ENCODE data around the gene HDAC4.
A peak's percentile ranks its signal among the peaks of the same experiment; 100 is the strongest.

Gene HDAC4

GRCh38 chr2:239369631-239370161 is 31.1 kb downstream of the HDAC4 start:
- peak overlapping the region; percentile 44 for H3K4me3 ChIP-seq (ENCODE audit: low read depth, low read length)
- no peak for TF ChIP-seq CTCF (IDR thresholded peaks at IDR 0.05; ENCODE audit: insufficient read depth, low read depth, low read length, missing control alignments)
- DNase-seq (ENCODE audit: low read depth): peak; percentile 87

GRCh38 chr2:239368906-239369552 is 31.8 kb downstream of the HDAC4 start:
- DNase-seq (ENCODE audit: low read depth): peak; percentile 35
- no peak for TF ChIP-seq CTCF (IDR thresholded peaks at IDR 0.05; ENCODE audit: insufficient read depth, low read depth, low read length, missing control alignments)
- H3K4me3 ChIP-seq (ENCODE audit: low read depth, low read length): peak overlapping the region; percentile 44; the same call in 1 of the 2 replicates

- no peak for DNase-seq (ENCODE audit: low read depth)
- no peak overlapping the region for H3K4me3 ChIP-seq (ENCODE audit: low read depth, low read length)
- no peak for TF ChIP-seq CTCF (IDR thresholded peaks at IDR 0.05; ENCODE audit: insufficient read depth, low read depth, low read length, missing control alignments)
Observed at GRCh38 chr2:239368321-239368720, 32.5 kb downstream of the HDAC4 start.

GRCh38 chr2:239366740-239367139 is 34.1 kb downstream of the HDAC4 start:
- H3K4me3 ChIP-seq (ENCODE audit: low read depth, low read length): no peak overlapping the region
- TF ChIP-seq CTCF (IDR thresholded peaks at IDR 0.05; ENCODE audit: insufficient read depth, low read depth, low read length, missing control alignments): no peak
- no peak for DNase-seq (ENCODE audit: low read depth)

- no peak overlapping the region for H3K4me3 ChIP-seq (ENCODE audit: low read depth, low read length)
- TF ChIP-seq CTCF (IDR thresholded peaks at IDR 0.05; ENCODE audit: insufficient read depth, low read depth, low read length, missing control alignments): no peak
- DNase-seq (ENCODE audit: low read depth): no peak
Observed at GRCh38 chr2:239365782-239366435, 34.9 kb downstream of the HDAC4 start.

- TF ChIP-seq CTCF (IDR thresholded peaks at IDR 0.05; ENCODE audit: insufficient read depth, low read depth, low read length, missing control alignments): no peak
- no peak overlapping the region for H3K4me3 ChIP-seq (ENCODE audit: low read depth, low read length)
- no peak for DNase-seq (ENCODE audit: low read depth)
Observed at GRCh38 chr2:239365071-239365781, 35.6 kb downstream of the HDAC4 start.

Data from GM12865 (cell line).